Stomach (tissue), 4 donors: ENCODE data around the gene TCF12.
A peak's percentile ranks its signal among the peaks of the same experiment; 100 is the strongest.

Source experiments
- CTCF ChIP-seq, 7 experiments: fragments of 450-650 bp in 4 of 7; fragments of 200-600 bp in 3 of 7; sonication (generic) in 3 of 7; IDR thresholded peaks; one replicate each; pipeline ENCODE4 v1.5.1; 2016 to 2019; ENCODE audit warnings: antibody characterized with exemption in 7 of 7, control low read depth in 2 of 7, mild to moderate bottlenecking in 1 of 7
- EP300 ChIP-seq: sonication (generic); formaldehyde crosslinking; IDR thresholded peaks from one replicate; pipeline ENCODE4 v1.6.1; 2017; ENCODE audit warnings: antibody characterized with exemption
- POLR2A ChIP-seq, 4 donors: fragments of 450-650 bp; IDR thresholded peaks; one replicate each; pipeline ENCODE4 v1.6.1; 2016; ENCODE audit warnings: antibody characterized with exemption in 4 of 4, control low read depth in 2 of 4, mild to moderate bottlenecking in 1 of 4, moderate library complexity in 1 of 4
- POLR2AphosphoS5 ChIP-seq, 3 donors: sonication (generic); formaldehyde crosslinking; IDR thresholded peaks; one replicate each; pipeline ENCODE4 v1.6.1; 2016; ENCODE audit warnings: antibody characterized with exemption in 3 of 3

GRCh38 chr15:56869573-56869972, 48.9 kb upstream of the TCF12 start:
- TF ChIP-seq CTCF (IDR thresholded peaks at IDR 0.05): peak in 3 of 7 experiments; percentile 21 to 33 (median 28)
- TF ChIP-seq POLR2AphosphoS5 (IDR thresholded peaks at IDR 0.05): no peak
- TF ChIP-seq EP300: no peak
- no peak for TF ChIP-seq POLR2A (IDR thresholded peaks at IDR 0.05)
